MCF 10A (cell line): ENCODE measurements around the gene GNB1. TPM values are rescaled to one million over a fixed set of nuclear protein-coding genes. Genes with fewer than 3 reads are reported as not detected.

Experiments used
- BruUV-seq: library from RNA; stranded (reverse); fragments of 400-500 nt; replicated peaks from 2 replicates; lab custom pipeline; 2021; lab: Mats Ljungman, UMichigan
- CTCF ChIA-PET: fragments of 300-600 bp; sonication (Branson Sonifier 250); formaldehyde crosslinking; extraction: SDS; loops from one replicate; lab custom pipeline; 2021; ENCODE audit warnings: antibody characterized with exemption, inconsistent platforms; lab: Yijun Ruan, JAX
- POLR2A ChIA-PET: fragments of 300-600, 350-650 bp; sonication (Branson Sonifier 250); formaldehyde crosslinking; extraction: SDS; loops from one replicate; lab custom pipeline; 2020; ENCODE audit warnings: antibody characterized with exemption, inconsistent platforms; lab: Yijun Ruan, JAX
- DNase-seq: peaks from one replicate; pipeline ENCODE4 v3.0.0-alpha.2; 2018; ENCODE audit not compliant: unreplicated experiment
- H3K27ac Mint-ChIP-seq: one replicate; pipeline ENCODE4 v1.8.0; 2022; ENCODE audit warnings: mild to moderate bottlenecking, low read depth, mixed read lengths; ENCODE audit not compliant: unreplicated experiment
- H3K27me3 Mint-ChIP-seq: one replicate; pipeline ENCODE4 v1.8.0; 2022; ENCODE audit warnings: mixed read lengths; ENCODE audit not compliant: insufficient read depth, unreplicated experiment
- H3K36me3 Mint-ChIP-seq: one replicate; pipeline ENCODE4 v1.8.0; 2022; ENCODE audit warnings: mild to moderate bottlenecking, moderate library complexity, mixed read lengths; ENCODE audit not compliant: insufficient read depth, unreplicated experiment
- H3K4me1 Mint-ChIP-seq: one replicate; pipeline ENCODE4 v1.8.0; 2022; ENCODE audit warnings: mixed read lengths; ENCODE audit not compliant: insufficient read depth, unreplicated experiment
- H3K4me3 Mint-ChIP-seq: one replicate; pipeline ENCODE4 v1.8.0; 2022; ENCODE audit warnings: mild to moderate bottlenecking, moderate library complexity, mixed read lengths; ENCODE audit not compliant: unreplicated experiment
- H3K9me3 Mint-ChIP-seq: one replicate; pipeline ENCODE4 v1.8.0; 2022; ENCODE audit warnings: mixed read lengths; ENCODE audit not compliant: unreplicated experiment
- CTCF ChIP-seq: fragments of 200-600 bp; IDR thresholded peaks from one replicate; pipeline ENCODE4 v1.8.0; 2022; ENCODE audit warnings: antibody characterized with exemption, mild to moderate bottlenecking; ENCODE audit not compliant: unreplicated experiment
- intact Hi-C: fragments of 100-400 bp; cut with micrococcal nuclease; formaldehyde crosslinking; loops from 2 replicates; pipeline ENCODE4 v1.14.1; 2022
- total RNA-seq: library from RNA; stranded (reverse); gene quantifications from 2 replicates; pipeline ENCODE4 v1.2.3, GENCODE V29; 2022

The GNB1 gene
- total RNA-seq, 1 experiment from 2014 or later, result 430 TPM

DNA sequence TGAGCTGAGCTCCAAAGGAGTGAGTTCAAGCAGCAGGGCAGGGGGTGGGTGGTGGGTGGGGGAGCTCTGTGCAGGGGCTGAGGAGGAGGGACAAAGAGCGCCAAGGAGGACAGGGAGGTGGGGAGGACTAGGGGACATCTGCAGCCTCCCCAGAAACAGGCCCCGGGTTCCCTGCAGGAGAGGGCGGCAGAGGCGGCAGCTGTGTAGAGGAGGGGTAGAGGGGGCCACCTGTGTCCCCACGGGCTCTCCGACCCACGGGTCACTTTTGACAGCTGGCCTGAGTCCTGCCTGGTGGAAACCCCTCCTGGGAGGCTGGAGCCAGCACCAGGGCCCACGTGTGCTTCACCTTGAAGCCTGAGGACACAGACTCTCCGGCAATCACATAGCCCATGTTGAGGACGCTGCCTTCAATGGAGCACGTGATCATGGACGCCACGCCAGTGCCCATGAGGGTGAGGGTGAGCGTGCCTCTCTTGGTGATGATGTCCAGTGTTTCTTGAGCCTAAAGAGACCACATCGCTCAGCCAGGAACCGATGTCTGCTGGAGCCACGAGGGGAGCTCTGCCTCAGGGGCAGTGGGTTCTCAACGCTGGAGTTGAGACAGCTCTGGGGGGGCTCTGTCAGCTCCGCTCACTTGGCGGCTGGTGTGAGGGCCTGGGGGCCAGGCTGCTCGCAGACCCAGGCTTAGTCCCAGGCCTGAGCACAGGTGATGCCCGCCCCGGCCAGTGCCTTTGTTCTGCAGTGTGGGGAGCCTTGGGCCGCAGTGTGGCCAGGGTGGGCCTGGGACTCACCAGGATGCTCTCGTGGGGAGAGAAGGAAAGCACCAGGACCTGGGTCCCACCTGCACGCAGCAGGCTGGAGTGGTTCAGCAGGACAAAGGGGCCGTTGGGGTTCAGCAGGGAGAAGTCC, 34.8 kb upstream of the GNB1 start:
- CTCF ChIA-PET, result interaction anchor here (0.5 to 1.4 kb wide), 2 partner anchors 17 to 119 kb away, joined by 3 read pairs; no protein-coding TSS in a partner anchor
- H3K36me3 Mint-ChIP-seq, result peaks cover 7% of the 10 kb centered on the region
- H3K9me3 Mint-ChIP-seq, result no peaks in the 10 kb centered on the region
- POLR2A ChIA-PET, result no interaction called here
- no peak overlapping the region for H3K4me3 Mint-ChIP-seq
- H3K4me1 Mint-ChIP-seq, result no peaks in the 10 kb centered on the region
- no peak for DNase-seq
- no TSS peak for BruUV-seq
- intact Hi-C loops, result no loop called here
- no peaks in the 10 kb centered on the region for H3K27me3 Mint-ChIP-seq
- H3K27ac Mint-ChIP-seq, result no peak overlapping the region
- TF ChIP-seq CTCF, result no peak

GRCh38 chr1:1924849-1925248, 34.0 kb upstream of the GNB1 start:
- intact Hi-C loops, result no loop called here
- H3K4me3 Mint-ChIP-seq, result no peak overlapping the region
- TF ChIP-seq CTCF, result no peak
- CTCF ChIA-PET, result interaction anchor here (1.4 kb wide), 1 partner anchor 119 kb away, joined by 3 read pairs; no protein-coding TSS in a partner anchor
- DNase-seq, result no peak
- H3K27me3 Mint-ChIP-seq, result no peaks in the 10 kb centered on the region
- no peaks in the 10 kb centered on the region for H3K4me1 Mint-ChIP-seq
- POLR2A ChIA-PET, result no interaction called here
- no peaks in the 10 kb centered on the region for H3K9me3 Mint-ChIP-seq
- no TSS peak for BruUV-seq
- H3K36me3 Mint-ChIP-seq, result peaks cover 7% of the 10 kb centered on the region
- no peak overlapping the region for H3K27ac Mint-ChIP-seq

- Mint-ChIP-seq H3K36me3 (peaks cover 7% of the 10 kb centered on the region), H3K4me1 (no peaks in the 10 kb centered on the region), H3K27ac (no peak overlapping the region), H3K4me3 (no peak overlapping the region), H3K9me3 (no peaks in the 10 kb centered on the region), H3K27me3 (no peaks in the 10 kb centered on the region)
- DNase-seq, result no peak
- no TSS peak for BruUV-seq
- intact Hi-C loops, result no loop called here
- ChIA-PET CTCF (no interaction called here), POLR2A (no interaction called here)
- TF ChIP-seq CTCF, result no peak
These were observed 33.5 kb upstream of the GNB1 start for GRCh38 chr1:1924386-1924785.

- ChIA-PET POLR2A (no interaction called here), CTCF (interaction anchor here (0.7 kb wide), 1 partner anchor 16 kb away, joined by 4 read pairs; no protein-coding TSS in a partner anchor)
- Mint-ChIP-seq H3K27ac (no peak overlapping the region), H3K4me3 (no peak overlapping the region), H3K27me3 (no peaks in the 10 kb centered on the region), H3K4me1 (no peaks in the 10 kb centered on the region), H3K9me3 (no peaks in the 10 kb centered on the region), H3K36me3 (peaks cover 7% of the 10 kb centered on the region)
- intact Hi-C loops, result no loop called here
- no peak for TF ChIP-seq CTCF
- no peak for DNase-seq
- no TSS peak for BruUV-seq
These were observed 32.3 kb upstream of the GNB1 start for GRCh38 chr1:1922956-1923833.
